ENCODE results near the gene ZBTB44.

The ZBTB44 gene

DNA sequence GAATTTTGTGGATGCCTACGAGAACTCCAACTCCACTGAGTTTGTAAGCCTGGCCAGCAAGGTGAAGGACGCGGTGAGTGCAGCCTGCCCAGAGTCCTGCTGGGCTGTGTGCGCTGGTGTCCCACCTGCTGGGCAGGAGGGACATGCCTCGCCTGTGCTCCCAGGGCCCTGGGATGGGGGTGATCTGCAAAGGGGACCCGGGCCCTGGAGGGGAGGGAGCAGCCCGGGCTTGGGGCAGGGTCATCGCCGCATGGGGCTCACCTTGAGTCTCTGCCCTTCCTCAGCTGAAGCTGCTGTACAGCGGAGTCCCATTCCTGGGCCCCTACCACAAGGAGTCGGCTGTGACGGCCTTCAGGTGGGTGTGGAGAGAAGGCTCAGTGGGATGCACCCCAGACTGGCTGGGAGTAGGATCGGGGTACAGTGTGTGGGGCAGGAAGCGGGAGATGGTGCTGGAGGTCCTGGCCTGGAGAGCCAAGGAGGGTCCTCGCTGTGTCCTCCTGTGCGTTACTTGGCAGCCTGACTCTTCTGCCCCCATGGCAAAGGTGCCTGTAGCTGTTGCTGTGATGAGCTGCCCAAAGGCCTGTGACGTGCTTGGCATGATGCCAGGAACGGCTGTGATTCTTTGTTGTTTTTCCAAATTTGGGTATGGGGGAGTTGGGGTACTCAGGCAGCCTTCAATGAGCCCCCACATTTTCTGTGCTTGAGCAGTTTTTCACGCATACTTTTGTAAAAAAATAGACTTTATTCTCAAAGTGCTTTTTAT lies 126.0 kb downstream of the ZBTB44 start:
- DNase-seq (ENCODE audit: low spot score in 2 of 2): no peak
- no peaks in the 10 kb centered on the region for H3K27me3 ChIP-seq (ENCODE audit: low read depth)

DNA sequence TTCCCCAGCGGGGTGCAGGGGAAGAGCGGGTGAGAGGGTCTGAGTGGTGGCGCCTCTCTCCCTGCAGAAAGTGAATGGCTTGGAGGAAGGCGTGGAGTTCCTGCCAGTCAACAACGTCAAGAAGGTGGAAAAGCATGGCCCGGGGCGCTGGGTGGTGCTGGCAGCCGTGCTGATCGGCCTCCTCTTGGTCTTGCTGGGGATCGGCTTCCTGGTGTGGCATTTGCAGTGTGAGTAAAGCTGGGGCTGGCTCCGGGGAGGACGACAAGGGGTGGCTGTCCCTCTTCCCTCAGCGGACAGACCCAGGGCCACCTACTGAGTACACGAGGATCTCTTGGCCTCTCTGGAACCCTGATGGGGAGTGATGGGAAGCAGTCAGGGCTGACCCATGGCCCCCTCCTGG lies 126.7 kb downstream of the ZBTB44 start:
- in situ Hi-C loops (cut with MboI; ENCODE audit: low sequenced_read_pairs): no loop called here
- Histone ChIP-seq H3K4me3 (no peak overlapping the region), H3K4me1 (no peaks in the 10 kb centered on the region), H3K36me3 (replicated peaks) (no peaks in the 10 kb centered on the region), H3K27me3 (ENCODE audit: low read depth) (no peaks in the 10 kb centered on the region), H3K9me3 (no peaks in the 10 kb centered on the region)
- DNase-seq (ENCODE audit: low spot score in 2 of 2): no peak

More for the DNA sequence above, 126.0 kb downstream of the ZBTB44 start:
- Histone ChIP-seq H3K4me3 (no peak overlapping the region), H3K4me1 (no peaks in the 10 kb centered on the region), H3K9me3 (no peaks in the 10 kb centered on the region), H3K36me3 (replicated peaks) (no peaks in the 10 kb centered on the region)
- in situ Hi-C loops (cut with MboI; ENCODE audit: low sequenced_read_pairs): no loop called here

DNA sequence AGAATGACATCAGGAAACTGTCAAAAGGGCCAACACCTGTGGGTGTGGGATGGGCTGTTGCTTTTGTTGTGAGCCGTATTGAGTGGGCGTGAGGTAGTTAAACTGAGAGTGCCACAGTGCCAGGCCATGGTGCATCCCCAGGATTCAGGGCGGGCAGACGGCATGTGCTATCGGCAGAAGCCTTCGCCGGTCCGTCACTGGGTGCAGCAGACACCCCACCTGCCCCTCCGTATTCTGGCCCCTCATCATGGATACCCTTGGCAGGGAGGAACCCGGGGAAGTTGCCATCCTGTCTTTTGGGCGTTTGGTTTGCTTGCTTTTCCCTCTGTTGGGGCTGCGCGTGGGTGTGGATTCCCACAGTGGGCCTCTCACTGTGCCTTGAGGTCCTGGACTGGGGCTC lies 127.6 kb downstream of the ZBTB44 start:
- H3K4me1 ChIP-seq: no peaks in the 10 kb centered on the region
- in situ Hi-C loops (cut with MboI; ENCODE audit: low sequenced_read_pairs): no loop called here
- H3K4me3 ChIP-seq: no peak overlapping the region
- DNase-seq (ENCODE audit: low spot score in 2 of 2): no peak
- H3K27me3 ChIP-seq (ENCODE audit: low read depth): no peaks in the 10 kb centered on the region
- no peaks in the 10 kb centered on the region for H3K36me3 ChIP-seq (replicated peaks)
- H3K9me3 ChIP-seq: no peaks in the 10 kb centered on the region

DNA sequence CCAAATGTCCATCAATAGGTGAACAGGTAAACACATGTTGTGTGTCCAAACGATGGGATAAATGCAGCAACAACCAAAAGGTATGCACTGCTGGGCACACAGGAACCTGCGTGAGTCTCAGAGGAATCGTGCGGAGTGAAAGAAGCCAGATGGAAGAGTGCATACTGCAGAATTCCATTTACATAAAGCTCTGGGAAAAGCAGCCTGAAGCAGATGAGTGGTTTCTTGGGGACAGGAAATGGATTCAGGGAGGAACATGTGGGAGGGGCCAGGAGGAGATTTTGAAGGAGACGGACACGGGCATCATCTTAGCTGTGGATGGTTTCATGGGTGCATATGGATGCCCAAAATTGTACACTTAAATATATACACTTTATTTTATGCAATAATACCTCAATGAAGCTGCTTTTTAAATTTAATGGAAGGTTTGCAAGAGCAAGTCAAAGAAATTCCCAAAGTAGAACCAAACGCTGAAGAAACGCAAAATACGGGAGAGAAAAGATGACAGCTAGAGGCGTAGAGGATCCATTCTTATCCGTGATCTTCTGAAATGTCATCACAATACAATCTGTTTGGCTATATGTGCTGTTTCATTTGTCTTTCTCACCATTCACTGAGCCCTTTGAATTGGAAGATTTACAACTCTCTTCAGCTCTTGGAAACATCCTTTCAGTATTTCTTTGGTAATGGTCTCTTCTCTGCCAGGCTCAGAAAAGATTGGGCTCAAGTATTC lies 130.7 kb downstream of the ZBTB44 start:
- Histone ChIP-seq H3K9me3 (no peaks in the 10 kb centered on the region), H3K4me3 (no peak overlapping the region), H3K4me1 (no peaks in the 10 kb centered on the region), H3K27me3 (ENCODE audit: low read depth) (no peaks in the 10 kb centered on the region), H3K36me3 (replicated peaks) (no peaks in the 10 kb centered on the region)
- in situ Hi-C loops (cut with MboI; ENCODE audit: low sequenced_read_pairs): no loop called here
- no peak for DNase-seq (ENCODE audit: low spot score in 2 of 2)

DNA sequence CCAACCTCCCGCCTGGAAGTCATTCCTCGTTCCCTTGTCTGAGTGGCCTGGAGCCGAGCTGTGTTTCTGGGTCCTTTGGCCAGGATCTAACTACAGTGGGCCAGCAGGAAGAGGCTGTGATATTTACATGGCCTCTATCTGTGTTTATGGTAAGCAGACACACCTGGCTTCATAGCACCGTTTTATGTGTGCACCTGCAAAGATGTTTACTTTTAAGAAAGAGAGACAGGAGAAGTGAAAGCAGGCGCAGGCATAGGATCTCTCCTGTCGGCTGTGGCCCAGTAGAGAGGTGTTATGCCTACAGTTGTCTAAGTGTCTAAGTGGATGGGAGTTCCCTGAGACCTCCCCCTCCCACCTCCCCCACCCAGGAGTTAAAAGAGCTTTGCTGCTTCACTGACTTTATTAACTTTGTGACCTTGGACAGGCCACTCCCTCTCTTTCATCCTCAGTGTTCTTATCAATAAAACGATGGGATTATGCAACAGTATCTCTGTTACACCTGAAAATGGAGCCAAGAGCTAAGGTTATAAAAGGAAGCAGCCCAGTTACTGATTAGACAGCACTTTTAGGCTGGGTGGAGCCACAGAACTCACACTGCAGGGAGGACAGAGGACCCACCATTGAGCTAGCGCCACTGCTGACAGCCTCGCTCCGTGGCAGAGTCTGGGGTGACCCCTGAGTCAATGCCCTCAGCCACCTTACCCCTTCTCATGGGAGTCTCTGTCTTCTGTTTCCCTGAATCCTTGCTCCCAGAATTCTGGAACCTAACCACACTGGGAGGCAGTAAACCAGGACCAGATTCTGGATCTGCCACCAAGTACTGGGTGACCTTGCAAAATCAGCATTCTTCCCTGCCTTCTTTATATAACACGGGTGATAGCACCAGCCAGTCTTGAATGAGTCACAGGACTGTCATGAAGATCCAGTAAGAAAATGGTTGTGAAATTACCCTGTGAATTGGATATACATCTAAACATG lies 133.1 kb downstream of the ZBTB44 start:
- H3K9me3 ChIP-seq: no peaks in the 10 kb centered on the region
- no peak for DNase-seq (ENCODE audit: low spot score in 2 of 2)
- H3K36me3 ChIP-seq (replicated peaks): no peaks in the 10 kb centered on the region
- no peak overlapping the region for H3K4me3 ChIP-seq
- no peaks in the 10 kb centered on the region for H3K4me1 ChIP-seq
- no peaks in the 10 kb centered on the region for H3K27me3 ChIP-seq (ENCODE audit: low read depth)
- in situ Hi-C loops (cut with MboI; ENCODE audit: low sequenced_read_pairs): no loop called here

DNA sequence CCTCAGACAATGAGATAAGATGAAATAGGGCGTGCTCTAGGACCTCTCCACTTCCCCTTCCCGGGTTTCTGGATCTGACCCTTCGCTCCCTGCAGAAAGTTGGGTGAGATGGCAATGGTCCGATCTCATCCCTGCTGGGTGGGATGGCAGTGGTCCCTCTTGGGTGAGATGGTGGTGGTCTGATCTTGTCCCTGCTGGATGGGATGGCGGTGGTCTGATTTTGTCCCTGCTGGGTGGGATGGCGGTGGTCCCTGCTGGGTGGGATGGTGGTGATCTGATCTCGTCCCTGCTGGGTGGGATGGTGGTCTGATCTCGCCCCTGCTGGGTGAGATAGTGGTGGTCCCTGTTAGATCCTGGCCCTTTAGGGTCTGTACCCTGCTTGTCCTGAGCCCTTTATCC lies 133.8 kb downstream of the ZBTB44 start:
- H3K36me3 ChIP-seq (replicated peaks): no peaks in the 10 kb centered on the region
- no peaks in the 10 kb centered on the region for H3K27me3 ChIP-seq (ENCODE audit: low read depth)
- no peaks in the 10 kb centered on the region for H3K4me1 ChIP-seq
- no peaks in the 10 kb centered on the region for H3K9me3 ChIP-seq
- DNase-seq (ENCODE audit: low spot score in 2 of 2): no peak
- H3K4me3 ChIP-seq: no peak overlapping the region
- in situ Hi-C loops (cut with MboI; ENCODE audit: low sequenced_read_pairs): no loop called here

DNA sequence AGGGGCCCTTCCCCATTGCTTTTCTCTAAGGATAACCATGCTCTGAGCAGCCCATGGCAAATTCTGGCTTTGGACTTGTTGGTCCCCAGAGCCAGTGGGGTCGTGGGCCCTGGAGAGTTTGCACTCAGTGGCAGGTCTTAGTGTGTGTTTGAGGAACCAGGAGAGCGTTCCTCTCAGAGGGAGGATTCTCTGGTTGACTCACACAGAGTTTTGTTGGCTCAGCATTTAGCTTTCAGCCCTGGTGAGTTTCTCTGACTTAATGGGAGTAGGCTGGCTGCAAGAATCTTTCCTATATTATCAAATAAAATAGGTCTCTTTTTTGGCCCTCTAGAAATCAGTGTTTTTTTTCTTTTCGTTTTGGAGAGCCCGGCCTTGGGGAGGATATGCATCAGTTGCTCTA lies 134.2 kb downstream of the ZBTB44 start:
- no peaks in the 10 kb centered on the region for H3K36me3 ChIP-seq (replicated peaks)
- no peaks in the 10 kb centered on the region for H3K27me3 ChIP-seq (ENCODE audit: low read depth)
- in situ Hi-C loops (cut with MboI; ENCODE audit: low sequenced_read_pairs): no loop called here
- no peaks in the 10 kb centered on the region for H3K9me3 ChIP-seq
- no peaks in the 10 kb centered on the region for H3K4me1 ChIP-seq
- no peak for DNase-seq (ENCODE audit: low spot score in 2 of 2)
- H3K4me3 ChIP-seq: no peak overlapping the region

DNA sequence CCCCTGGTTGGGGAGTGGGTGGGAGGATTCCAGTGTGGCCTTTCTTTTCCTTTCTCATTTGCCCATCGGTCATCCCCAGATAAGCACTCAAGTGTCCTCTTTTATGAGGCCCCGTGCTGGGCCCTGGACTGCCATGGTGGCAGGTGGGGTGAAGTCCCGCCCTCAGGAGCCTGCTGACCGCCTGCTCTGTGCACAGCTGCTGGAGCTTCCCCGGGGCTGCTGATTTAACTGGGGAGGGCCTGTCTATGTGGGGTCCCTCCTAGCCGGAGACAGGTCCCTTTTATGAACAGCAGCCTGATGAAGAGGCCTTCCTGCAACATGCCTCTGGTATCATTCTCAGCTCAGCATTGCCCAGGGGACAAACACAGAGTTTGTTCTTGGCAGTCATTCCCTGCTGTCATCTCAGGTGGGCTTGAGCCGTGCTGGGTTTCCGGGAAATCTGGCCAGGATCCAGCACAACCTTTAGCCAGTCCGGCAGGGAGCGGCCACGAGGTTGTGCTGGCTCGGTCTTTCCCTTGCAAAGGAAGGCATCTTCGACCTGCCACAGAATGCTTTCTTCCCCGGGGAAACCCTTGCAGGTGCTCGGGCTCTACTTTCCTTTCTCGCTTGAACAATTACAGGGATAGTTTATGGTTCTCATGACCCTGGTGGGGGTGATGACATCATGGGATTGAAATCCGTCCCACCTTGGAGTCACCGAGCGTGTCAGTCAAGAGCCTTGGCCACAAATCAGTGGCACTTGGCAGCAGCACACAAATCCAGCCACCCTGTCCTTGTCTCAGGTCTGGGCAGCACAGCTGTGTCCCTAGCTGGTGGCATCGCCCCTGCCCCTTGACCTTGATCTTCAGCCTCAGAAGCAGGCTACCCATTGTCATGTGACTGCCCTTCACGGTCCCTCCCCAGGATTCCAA lies 135.1 kb downstream of the ZBTB44 start:
- DNase-seq (ENCODE audit: low spot score in 2 of 2): no peak
- in situ Hi-C loops (cut with MboI; ENCODE audit: low sequenced_read_pairs): no loop called here
- Histone ChIP-seq H3K4me3 (no peak overlapping the region), H3K36me3 (replicated peaks) (no peaks in the 10 kb centered on the region), H3K27me3 (ENCODE audit: low read depth) (no peaks in the 10 kb centered on the region), H3K4me1 (no peaks in the 10 kb centered on the region), H3K9me3 (no peaks in the 10 kb centered on the region)

DNA sequence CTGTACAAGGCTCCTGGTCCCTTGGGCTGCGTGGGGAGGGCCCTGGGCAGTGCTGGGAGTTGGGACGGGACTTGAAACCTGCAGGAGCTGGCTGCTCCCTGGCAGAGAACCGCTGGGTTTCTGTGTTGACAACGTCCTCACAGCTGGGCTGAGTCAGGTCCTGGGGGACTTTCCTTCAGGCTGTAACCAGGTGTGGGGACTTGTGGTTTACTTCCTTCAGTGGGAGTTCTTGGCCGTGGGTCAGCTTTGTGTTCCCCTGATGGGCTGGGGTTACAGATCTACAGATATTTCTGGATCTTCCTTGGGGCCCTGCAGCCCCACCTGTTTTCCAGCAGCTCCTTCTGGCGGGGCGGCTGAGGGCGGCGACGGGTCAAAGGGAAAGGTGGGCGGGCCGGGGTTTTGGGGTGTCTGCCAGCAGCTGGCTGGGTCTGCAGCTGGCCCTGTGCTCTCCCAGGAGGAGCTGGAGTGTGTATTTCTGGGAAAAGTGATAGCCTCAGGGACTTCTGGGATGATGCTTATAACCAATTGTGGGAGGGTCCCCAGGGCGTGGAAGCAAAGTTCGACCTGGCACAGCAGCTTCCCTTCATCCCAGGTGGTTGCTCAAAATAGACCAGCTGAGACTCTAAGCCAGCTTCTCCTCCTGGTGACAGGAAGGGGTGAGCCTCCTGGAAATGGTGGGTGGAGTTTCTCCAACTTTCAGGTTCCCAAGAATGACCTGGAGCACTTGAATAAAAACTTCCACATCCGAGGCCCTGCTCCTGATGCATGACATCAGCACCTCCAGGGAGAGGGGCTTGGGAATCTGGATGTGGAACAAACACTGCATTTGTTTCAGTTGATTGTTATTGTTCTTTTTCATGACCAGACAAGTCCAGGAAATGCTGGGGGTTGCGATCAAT lies 136.0 kb downstream of the ZBTB44 start:
- in situ Hi-C loops (cut with MboI; ENCODE audit: low sequenced_read_pairs): no loop called here
- DNase-seq (ENCODE audit: low spot score in 2 of 2): no peak
- Histone ChIP-seq H3K36me3 (replicated peaks) (no peaks in the 10 kb centered on the region), H3K9me3 (no peaks in the 10 kb centered on the region), H3K27me3 (ENCODE audit: low read depth) (no peaks in the 10 kb centered on the region), H3K4me3 (no peak overlapping the region), H3K4me1 (no peaks in the 10 kb centered on the region)

DNA sequence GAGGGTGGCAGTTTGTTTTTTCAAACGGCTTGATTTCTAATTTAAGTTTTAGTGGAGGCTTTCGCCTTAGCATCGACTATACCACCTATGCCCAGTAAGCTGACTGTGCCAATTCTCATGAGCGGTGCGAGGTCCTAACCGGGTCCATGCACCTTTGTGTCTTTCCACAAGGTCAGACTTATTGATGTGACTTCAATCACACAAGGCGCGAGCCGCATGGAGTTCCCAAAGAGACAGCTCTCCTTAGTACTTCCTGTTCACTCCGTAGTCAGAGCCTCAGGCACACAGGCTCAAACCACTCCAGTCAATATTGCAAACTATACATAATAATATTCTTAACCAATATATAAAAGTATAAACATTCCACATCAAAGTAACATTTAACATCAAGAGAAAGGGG lies 136.9 kb downstream of the ZBTB44 start:
- Histone ChIP-seq H3K9me3 (no peaks in the 10 kb centered on the region), H3K4me1 (no peaks in the 10 kb centered on the region), H3K27me3 (ENCODE audit: low read depth) (no peaks in the 10 kb centered on the region), H3K4me3 (no peak overlapping the region), H3K36me3 (replicated peaks) (no peaks in the 10 kb centered on the region)
- DNase-seq (ENCODE audit: low spot score in 2 of 2): no peak
- in situ Hi-C loops (cut with MboI; ENCODE audit: low sequenced_read_pairs): no loop called here

Data from HAP-1 (cell line).